Fibroblast of skin of scalp (primary cell): ENCODE results near the gene VWA8.
"Not testable (repeated sequence)": the region's sequence is repeated elsewhere in the genome, so short reads cannot be mapped to it uniquely, and the experiment has no call there.

Experiments used
- DNase-seq: peaks from one replicate; pipeline ENCODE4 v3.0.0-alpha.2; 2013

Gene VWA8

DNA sequence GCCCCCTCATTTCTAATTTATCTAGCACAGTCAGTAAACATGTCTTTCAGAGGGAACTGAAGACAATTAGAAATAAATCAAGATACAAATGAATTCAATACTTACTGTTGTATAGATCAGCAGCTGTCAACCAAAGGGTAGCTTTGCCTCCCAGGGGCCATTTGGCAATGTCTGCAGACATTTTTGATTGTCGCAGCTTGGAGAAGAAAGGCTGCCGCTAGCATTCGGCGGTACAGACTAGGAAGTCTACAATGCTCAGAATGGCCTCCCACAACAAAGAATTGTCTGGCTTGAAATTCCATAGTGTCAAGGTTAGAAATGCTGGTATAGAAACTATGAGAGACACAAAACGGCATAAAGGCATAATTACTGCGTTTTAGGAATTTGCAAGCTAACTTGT, 412.0 kb downstream of the VWA8 start:
- no peak for DNase-seq

DNA sequence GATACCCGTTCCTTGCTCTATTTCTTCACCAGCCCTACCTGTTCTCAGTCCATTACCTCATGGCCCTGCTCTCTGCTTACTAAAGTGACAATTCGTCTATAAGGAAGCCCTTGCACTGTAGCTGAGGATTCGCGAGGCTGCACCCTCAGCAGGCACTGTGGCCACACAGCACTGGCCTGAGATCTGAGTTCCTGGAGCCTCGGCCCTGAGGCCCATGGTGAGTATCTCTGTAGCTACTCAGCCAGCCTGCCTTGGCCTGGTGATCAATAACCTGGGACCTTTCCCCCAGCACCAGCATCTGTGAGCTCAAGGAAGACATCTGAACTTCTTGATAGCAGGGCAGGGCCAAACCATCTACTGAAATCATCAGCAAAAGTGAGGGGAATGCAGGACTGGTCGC, 412.9 kb downstream of the VWA8 start:
- no peak for DNase-seq

GRCh38 chr13:41547251-41548000, 413.5 kb downstream of the VWA8 start:
- DNase-seq = peak; percentile 56

- peak; percentile 87 for DNase-seq
Observed at GRCh38 chr13:41546372-41547190, 414.3 kb downstream of the VWA8 start.

DNA sequence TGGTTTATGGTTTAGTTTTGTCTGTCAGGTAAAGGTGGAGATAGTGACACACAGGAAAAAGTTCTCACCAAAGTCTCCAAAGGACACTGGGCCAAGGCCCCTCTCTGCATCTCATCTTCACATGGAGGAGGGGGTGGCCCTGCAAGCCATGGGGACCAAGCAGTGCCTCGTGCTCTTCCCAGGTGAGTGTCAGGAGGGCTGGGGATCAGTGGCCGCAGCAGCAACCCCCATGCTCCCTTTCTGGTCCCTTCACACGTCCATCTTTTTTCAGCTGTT, 415.5 kb downstream of the VWA8 start:
- no peak for DNase-seq

DNA sequence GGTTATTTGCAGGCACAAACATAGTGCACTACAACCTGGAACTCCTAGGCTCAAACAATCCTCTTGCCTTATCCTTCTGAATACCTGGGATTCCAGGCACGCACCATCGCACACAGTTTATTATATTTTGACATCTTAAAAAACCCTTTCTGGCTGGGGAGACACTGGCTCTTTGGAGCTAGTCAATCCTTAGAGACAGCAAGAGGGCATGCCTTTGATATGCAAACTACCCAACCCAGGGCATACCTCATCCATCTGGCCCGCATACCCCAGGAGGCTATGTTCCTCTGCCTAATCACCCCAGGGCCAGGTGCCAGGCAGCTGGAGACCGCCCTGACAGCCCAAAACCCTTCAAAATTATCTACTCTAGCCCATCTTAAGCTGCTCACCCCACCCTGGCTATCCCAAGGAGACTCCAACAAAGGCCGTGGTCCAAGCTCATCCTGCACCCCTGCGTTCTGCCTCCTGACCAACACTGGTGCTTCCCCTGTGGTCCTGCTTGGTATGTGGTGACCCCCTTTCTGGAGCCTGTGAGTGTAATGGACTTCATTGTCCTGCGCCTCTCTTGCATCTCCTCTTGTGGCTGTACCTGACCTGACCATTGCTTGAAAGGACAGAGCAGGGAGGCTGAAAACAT, 417.1 kb downstream of the VWA8 start:
- no peak for DNase-seq

DNA sequence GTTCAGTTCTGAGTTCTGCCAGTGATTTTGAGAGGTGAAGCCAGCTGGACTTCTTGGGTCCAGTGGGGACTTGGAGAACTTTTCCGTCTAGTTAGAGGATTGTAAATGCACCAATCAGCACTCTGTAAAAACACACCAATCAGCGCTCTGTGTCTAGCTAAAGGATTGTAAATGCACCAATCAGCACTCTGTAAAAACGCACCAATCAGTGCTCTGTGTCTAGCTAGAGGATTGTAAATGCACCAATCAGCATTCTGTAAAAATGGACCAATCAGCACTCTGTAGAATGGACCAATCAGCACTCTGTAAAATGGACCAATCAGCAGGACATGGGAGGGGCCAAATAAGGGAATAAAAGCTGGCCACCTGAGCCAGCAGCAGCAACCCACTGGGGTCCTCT, 418.1 kb downstream of the VWA8 start:
- DNase-seq = not testable (repeated sequence)

GRCh38 chr13:41542281-41542680, 418.6 kb downstream of the VWA8 start:
- no peak for DNase-seq

DNA sequence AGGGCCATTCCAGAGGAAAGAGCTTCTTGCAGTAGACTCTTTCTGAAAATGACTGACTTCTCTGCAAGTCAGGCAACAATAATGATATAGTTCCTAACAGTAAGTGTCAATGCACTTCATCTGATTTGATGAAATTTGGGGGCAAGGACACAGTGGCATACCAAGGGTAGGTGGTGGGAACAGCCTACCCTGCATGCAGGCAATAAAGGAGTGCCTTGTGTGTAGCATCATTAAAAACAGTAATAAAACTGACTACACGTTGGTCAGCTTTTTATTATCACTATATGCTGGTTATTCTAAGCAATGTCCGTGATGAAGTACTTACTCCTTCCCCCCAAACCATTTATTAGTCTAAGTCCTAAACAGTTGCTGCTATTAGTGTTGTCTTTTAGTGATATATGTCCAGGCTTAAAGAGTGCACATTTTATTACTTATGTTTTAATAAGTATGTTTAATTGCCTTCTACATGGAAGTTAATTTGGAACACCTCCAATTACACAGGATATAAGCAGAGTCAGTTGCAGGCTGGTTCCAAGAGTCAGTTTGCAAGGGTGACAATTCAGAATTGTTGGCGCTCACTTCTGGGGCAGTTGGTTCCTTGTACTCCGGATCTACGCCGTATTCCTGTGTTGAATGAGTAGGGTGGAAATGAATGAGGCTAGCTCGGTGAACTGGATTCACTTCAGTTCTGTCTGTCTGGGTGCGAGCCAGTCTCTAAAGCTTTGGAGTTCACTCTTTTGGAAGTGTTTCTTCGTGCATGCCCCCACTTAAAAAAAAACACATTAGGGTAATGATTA, 419.6 kb downstream of the VWA8 start:
- no peak for DNase-seq

DNA sequence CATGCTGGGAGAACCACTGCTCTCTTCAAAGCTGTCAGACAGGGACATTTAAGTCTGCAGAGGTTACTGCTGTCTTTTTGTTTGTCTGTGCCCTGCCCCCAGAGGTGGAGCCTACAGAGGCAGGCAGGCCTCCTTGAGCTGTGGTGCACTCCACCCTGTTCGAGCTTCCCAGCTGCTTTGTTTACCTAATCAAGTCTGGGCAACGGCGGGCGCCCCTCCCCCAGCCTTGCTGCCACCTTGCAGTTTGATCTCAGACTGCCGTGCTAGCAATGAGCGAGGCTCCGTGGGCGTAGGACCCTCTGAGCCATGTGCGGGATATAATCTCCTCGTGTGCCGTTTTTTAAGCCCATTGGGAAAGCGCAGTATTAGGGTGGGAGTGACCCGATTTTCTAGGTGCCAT, 420.7 kb downstream of the VWA8 start:
- DNase-seq = not testable (repeated sequence)

- no peak for DNase-seq
Observed at GRCh38 chr13:41533266-41534052, 427.4 kb downstream of the VWA8 start.

GRCh38 chr13:41528021-41528420, 432.9 kb downstream of the VWA8 start:
- DNase-seq = no peak

DNA sequence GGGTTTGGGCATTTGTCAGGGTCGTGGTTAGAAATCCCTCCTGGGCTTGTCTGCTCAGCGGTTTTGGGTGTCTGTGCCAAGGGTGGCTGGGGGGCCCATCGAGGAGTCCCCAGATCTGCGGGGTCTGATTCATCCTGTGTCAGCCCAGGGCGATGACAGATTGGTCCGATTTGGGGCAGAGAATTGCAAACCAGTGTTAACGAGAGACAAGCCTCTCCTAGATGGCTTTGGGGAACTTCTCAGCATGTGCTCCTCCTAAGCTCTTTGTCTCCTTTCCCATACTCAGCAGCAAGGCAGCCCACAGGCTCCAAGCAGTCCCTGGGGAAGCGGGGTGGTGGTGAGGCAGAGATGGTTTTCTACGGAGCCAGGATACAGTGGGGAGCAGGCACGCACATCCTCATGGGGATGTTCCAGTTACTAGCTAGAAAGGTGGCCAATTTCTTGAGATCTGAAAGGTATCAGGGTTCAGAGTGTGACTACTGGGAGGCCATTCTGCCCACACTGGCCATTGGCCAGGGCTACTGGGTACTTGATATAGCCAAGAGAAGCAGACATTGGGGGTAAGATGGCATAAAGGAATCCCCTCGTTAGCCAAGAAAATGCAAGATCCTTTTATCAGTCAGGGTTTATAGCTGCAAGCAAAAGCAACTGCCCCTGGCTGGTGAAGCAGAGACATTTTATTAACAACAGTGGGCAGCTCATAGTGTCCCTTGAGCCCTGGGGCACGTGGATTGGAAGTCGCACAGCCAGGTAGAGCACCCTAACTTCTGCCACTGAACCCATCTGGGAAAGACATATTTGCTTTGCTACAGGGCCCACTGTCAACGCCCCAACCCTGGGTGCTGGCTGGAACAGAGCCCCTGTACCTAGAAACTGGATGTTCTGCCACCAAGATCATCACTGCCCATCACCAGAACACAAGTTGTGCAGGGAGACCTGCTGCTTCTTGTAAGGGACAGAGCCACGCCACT, 440.0 kb downstream of the VWA8 start:
- DNase-seq = peak; percentile 94

DNA sequence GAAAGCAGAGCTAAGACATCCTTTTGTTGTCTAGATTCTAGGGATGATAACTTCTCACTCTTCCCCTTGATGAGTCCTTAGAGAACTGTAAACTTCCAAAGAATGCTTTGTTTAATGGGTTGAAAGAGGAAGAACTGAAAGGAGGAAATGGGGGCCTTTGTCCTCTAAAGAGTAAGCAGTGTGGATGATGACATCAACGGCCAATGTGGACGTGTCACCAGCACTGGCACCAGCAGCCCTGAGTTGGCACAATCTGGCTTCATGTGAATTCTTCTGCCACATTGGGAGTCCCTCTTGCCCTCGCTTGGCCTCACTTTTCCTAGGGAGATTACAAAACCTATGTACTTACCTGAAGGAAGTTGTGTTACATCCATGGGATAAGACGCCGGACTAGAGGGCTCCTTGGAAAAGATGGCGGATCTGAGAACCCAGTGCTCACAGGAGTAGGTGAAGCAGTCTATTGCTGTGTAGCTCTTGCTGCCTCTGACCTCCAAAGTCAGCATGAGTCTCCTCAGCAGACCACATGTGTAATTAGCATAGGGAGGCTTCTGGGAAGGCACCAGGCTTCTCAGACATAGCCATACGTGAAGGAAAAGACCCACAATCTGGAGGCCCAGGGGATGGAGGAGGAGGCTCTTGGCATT, 440.8 kb downstream of the VWA8 start:
- peak; percentile 36 for DNase-seq
